DOHH2 (cell line): Measurements from ENCODE around the gene PTGES.
"Not testable (repeated sequence)": the region's sequence is repeated elsewhere in the genome, so short reads cannot be mapped to it uniquely, and the experiment has no call there.

ENCODE experiments used
- EZH2phosphoT487 ChIP-seq: fragments of 200-600 bp; sonication (generic); IDR thresholded peaks from 2 replicates; pipeline ENCODE4 v1.6.1; 2017; ENCODE audit warnings: borderline replicate concordance, mild to moderate bottlenecking, antibody characterized with exemption, low read length, moderate library complexity, mixed read lengths
- TF ChIP-seq, protein P1 (sequence below): fragments of 200-600 bp; sonication (generic); IDR thresholded peaks from one replicate; pipeline ENCODE4 v1.5.1; 2014; ENCODE audit warnings: antibody characterized with exemption, mild to moderate bottlenecking, low read depth, low read length; ENCODE audit not compliant: poor library complexity, severe bottlenecking

DNA sequence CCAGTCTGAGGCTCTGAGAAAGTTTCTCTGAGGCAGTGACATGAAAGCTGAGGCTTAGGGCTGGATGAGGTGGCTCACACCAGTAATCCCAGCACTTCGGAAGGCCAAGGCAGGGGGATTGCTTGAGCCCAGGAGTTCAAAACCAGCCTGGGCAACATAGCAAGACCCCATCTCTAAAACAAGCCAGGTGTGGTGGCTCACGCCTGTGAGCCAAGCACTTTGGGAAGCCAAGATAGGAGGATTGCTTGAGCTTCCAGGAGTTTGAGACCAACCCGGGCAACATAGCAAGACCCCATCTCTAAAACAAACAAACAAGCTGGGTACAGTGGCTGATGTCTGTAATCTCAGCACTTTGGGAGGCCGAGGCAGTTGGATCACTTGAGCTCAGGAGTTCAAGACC lies 3.8 kb downstream of the PTGES start:
- TF ChIP-seq, protein P1, sequence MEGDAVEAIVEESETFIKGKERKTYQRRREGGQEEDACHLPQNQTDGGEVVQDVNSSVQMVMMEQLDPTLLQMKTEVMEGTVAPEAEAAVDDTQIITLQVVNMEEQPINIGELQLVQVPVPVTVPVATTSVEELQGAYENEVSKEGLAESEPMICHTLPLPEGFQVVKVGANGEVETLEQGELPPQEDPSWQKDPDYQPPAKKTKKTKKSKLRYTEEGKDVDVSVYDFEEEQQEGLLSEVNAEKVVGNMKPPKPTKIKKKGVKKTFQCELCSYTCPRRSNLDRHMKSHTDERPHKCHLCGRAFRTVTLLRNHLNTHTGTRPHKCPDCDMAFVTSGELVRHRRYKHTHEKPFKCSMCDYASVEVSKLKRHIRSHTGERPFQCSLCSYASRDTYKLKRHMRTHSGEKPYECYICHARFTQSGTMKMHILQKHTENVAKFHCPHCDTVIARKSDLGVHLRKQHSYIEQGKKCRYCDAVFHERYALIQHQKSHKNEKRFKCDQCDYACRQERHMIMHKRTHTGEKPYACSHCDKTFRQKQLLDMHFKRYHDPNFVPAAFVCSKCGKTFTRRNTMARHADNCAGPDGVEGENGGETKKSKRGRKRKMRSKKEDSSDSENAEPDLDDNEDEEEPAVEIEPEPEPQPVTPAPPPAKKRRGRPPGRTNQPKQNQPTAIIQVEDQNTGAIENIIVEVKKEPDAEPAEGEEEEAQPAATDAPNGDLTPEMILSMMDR = not testable (repeated sequence)
- not testable (repeated sequence) for TF ChIP-seq EZH2phosphoT487
